Measurements from ENCODE around the gene PGF.

Gene PGF

GRCh38 chr14:74921987-74922751 lies 33.2 kb downstream of the PGF start:
- H3K4me3 ChIP-seq (ENCODE audit: low read depth in 1 of 2, low read length in 2 of 2), result peak overlapping the region; percentile 39 to 73
- H3K9me3 ChIP-seq (ENCODE audit: control insufficient read depth in 1 of 2, low read length in 2 of 2), result no peaks in the 10 kb centered on the region
- H3K27ac ChIP-seq (ENCODE audit: low read length), result no peak overlapping the region
- no peaks in the 10 kb centered on the region for H3K36me3 ChIP-seq (ENCODE audit: control insufficient read depth in 1 of 2, insufficient read depth in 2 of 2, low read length in 2 of 2)
- peaks cover 0 to 15% of the 10 kb centered on the region in 2 donors for H3K4me1 ChIP-seq (ENCODE audit: control insufficient read depth in 1 of 2, insufficient read depth in 2 of 2, low read length in 2 of 2)
- no peaks in the 10 kb centered on the region for H3K27me3 ChIP-seq (ENCODE audit: low read depth, low read length)

DNA sequence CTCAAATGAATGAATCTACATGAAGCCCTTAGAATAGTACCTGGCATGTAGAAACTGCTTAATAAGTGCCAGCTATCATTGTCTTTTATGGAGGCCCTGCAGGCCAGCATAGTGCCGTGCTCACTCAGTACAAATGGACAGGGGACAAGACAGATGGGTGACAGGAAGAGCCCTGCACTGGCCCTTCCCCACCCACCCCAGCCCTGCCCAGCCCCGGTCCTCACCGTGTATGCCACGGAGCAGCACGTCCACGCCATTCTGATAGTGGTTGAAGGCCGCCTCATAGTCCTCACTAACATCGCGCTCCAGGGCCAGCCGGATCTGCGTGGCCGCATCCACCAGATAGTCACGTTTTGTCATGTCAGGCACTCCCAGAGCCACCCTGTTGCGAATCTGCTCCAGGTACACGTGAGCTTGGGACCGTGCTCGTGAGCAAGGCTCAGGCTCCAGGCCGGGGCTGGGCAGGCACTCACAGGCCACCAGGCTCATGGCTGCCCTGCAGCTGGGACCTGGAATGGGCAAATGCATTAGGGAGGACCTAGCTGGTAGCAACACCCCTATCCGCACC lies 34.3 kb downstream of the PGF start:
- H3K4me1 ChIP-seq (ENCODE audit: control insufficient read depth in 1 of 2, insufficient read depth in 2 of 2, low read length in 2 of 2), result peaks cover 0 to 21% of the 10 kb centered on the region in 2 donors
- H3K9me3 ChIP-seq (ENCODE audit: control insufficient read depth in 1 of 2, low read length in 2 of 2), result no peaks in the 10 kb centered on the region
- H3K4me3 ChIP-seq (ENCODE audit: low read depth in 1 of 2, low read length in 2 of 2), result no peak overlapping the region
- no peak overlapping the region for H3K27ac ChIP-seq (ENCODE audit: low read length)
- no peaks in the 10 kb centered on the region for H3K27me3 ChIP-seq (ENCODE audit: low read depth, low read length)
- H3K36me3 ChIP-seq (ENCODE audit: control insufficient read depth in 1 of 2, insufficient read depth in 2 of 2, low read length in 2 of 2), result no peaks in the 10 kb centered on the region

GRCh38 chr14:74920281-74920680 lies 35.1 kb downstream of the PGF start:
- H3K4me1 ChIP-seq (ENCODE audit: control insufficient read depth in 1 of 2, insufficient read depth in 2 of 2, low read length in 2 of 2), result peaks cover 0 to 26% of the 10 kb centered on the region in 2 donors
- no peaks in the 10 kb centered on the region for H3K36me3 ChIP-seq (ENCODE audit: control insufficient read depth in 1 of 2, insufficient read depth in 2 of 2, low read length in 2 of 2)
- H3K27ac ChIP-seq (ENCODE audit: low read length), result no peak overlapping the region

DNA sequence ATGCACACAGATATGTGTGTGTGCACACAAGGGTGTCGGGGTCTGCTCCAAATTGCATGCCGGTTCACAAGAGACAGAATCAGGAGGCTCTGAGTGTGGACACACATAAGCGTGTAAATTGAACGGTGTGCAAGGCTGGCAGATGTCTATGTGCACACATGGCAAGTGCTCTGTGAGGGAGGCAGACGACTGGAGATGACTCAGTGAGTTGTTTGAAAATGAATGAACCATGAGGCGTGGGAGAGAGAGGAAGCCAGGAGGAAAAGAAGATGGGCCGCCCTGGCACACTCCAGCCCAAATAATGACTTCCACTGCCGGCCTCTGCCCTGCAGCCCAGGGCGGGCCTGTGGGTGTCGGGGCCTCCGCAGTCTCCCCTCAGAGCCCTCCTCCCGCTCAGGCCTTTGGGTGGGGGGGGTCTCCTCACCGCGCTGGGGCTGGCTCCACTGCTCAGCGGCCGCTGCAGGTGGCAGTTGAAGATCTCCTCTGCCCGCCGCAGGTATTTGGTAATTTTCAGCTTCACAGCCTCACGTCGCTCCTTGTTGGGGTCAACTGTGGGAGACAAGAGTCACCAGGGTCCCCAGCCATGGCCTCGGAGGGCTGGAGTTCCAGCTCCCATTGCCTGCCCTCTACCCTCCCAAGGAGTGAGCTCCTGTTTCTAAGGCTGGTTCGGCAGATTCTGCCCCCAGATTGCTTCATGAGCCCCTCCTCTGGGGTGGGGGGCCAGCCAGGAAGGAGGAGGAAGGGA lies 35.8 kb downstream of the PGF start:
- Histone ChIP-seq H3K36me3 (ENCODE audit: control insufficient read depth in 1 of 2, insufficient read depth in 2 of 2, low read length in 2 of 2) (no peaks in the 10 kb centered on the region), H3K4me3 (ENCODE audit: low read depth in 1 of 2, low read length in 2 of 2) (no peak overlapping the region), H3K27me3 (ENCODE audit: low read depth, low read length) (no peaks in the 10 kb centered on the region), H3K27ac (ENCODE audit: low read length) (no peak overlapping the region), H3K9me3 (ENCODE audit: control insufficient read depth in 1 of 2, low read length in 2 of 2) (no peaks in the 10 kb centered on the region), H3K4me1 (ENCODE audit: control insufficient read depth in 1 of 2, insufficient read depth in 2 of 2, low read length in 2 of 2) (peaks cover 0 to 26% of the 10 kb centered on the region in 2 donors)

More at GRCh38 chr14:74920281-74920680, 35.1 kb downstream of the PGF start:
- H3K4me3 ChIP-seq (ENCODE audit: low read depth in 1 of 2, low read length in 2 of 2), result no peak overlapping the region
- no peaks in the 10 kb centered on the region for H3K27me3 ChIP-seq (ENCODE audit: low read depth, low read length)
- H3K9me3 ChIP-seq (ENCODE audit: control insufficient read depth in 1 of 2, low read length in 2 of 2), result no peaks in the 10 kb centered on the region

DNA sequence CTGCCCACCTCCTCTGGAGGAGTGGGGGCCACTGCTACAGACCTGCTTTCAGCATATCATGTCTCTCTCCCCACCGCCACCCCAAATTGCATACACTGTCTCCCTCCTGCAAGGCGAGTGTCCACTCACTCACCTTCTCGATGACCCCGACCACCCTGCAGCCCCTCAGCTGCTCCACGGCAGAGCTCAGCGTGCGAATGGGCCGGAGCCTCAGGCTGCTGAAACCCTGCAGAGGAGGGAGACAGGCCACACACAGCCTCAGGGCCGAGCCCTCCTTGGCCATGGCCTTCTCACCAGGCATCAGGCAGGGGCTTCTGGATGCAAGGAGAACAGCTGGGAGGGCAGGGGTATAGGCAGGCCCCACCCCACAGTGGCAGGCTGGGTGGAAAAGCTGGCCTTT lies 37.0 kb downstream of the PGF start:
- Histone ChIP-seq H3K27me3 (ENCODE audit: low read depth, low read length) (no peaks in the 10 kb centered on the region), H3K27ac (ENCODE audit: low read length) (no peak overlapping the region), H3K4me3 (ENCODE audit: low read depth in 1 of 2, low read length in 2 of 2) (no peak overlapping the region), H3K4me1 (ENCODE audit: control insufficient read depth in 1 of 2, insufficient read depth in 2 of 2, low read length in 2 of 2) (peaks cover 5 to 23% of the 10 kb centered on the region in 2 donors), H3K36me3 (ENCODE audit: control insufficient read depth in 1 of 2, insufficient read depth in 2 of 2, low read length in 2 of 2) (no peaks in the 10 kb centered on the region), H3K9me3 (ENCODE audit: control insufficient read depth in 1 of 2, low read length in 2 of 2) (no peaks in the 10 kb centered on the region)

- peaks cover 5 to 22% of the 10 kb centered on the region in 2 donors for H3K4me1 ChIP-seq (ENCODE audit: control insufficient read depth in 1 of 2, insufficient read depth in 2 of 2, low read length in 2 of 2)
- no peaks in the 10 kb centered on the region for H3K9me3 ChIP-seq (ENCODE audit: control insufficient read depth in 1 of 2, low read length in 2 of 2)
- H3K4me3 ChIP-seq (ENCODE audit: low read depth in 1 of 2, low read length in 2 of 2), result no peak overlapping the region
- H3K27ac ChIP-seq (ENCODE audit: low read length), result no peak overlapping the region
- no peaks in the 10 kb centered on the region for H3K27me3 ChIP-seq (ENCODE audit: low read depth, low read length)
- H3K36me3 ChIP-seq (ENCODE audit: control insufficient read depth in 1 of 2, insufficient read depth in 2 of 2, low read length in 2 of 2), result no peaks in the 10 kb centered on the region
These were observed 37.7 kb downstream of the PGF start for GRCh38 chr14:74917646-74918081.

- Histone ChIP-seq H3K36me3 (ENCODE audit: control insufficient read depth in 1 of 2, insufficient read depth in 2 of 2, low read length in 2 of 2) (no peaks in the 10 kb centered on the region), H3K27ac (ENCODE audit: low read length) (no peak overlapping the region), H3K4me1 (ENCODE audit: control insufficient read depth in 1 of 2, insufficient read depth in 2 of 2, low read length in 2 of 2) (peaks cover 5 to 22% of the 10 kb centered on the region in 2 donors), H3K4me3 (ENCODE audit: low read depth in 1 of 2, low read length in 2 of 2) (no peak overlapping the region), H3K9me3 (ENCODE audit: control insufficient read depth in 1 of 2, low read length in 2 of 2) (no peaks in the 10 kb centered on the region), H3K27me3 (ENCODE audit: low read depth, low read length) (no peaks in the 10 kb centered on the region)
These were observed 38.2 kb downstream of the PGF start for GRCh38 chr14:74917178-74917543.

- Histone ChIP-seq H3K36me3 (ENCODE audit: control insufficient read depth in 1 of 2, insufficient read depth in 2 of 2, low read length in 2 of 2) (no peaks in the 10 kb centered on the region), H3K9me3 (ENCODE audit: control insufficient read depth in 1 of 2, low read length in 2 of 2) (no peaks in the 10 kb centered on the region), H3K27me3 (ENCODE audit: low read depth, low read length) (no peaks in the 10 kb centered on the region), H3K27ac (ENCODE audit: low read length) (no peak overlapping the region), H3K4me1 (ENCODE audit: control insufficient read depth in 1 of 2, insufficient read depth in 2 of 2, low read length in 2 of 2) (peaks cover 5 to 22% of the 10 kb centered on the region in 2 donors), H3K4me3 (ENCODE audit: low read depth in 1 of 2, low read length in 2 of 2) (no peak overlapping the region)
These were observed 39.6 kb downstream of the PGF start for GRCh38 chr14:74915826-74916225.

DNA sequence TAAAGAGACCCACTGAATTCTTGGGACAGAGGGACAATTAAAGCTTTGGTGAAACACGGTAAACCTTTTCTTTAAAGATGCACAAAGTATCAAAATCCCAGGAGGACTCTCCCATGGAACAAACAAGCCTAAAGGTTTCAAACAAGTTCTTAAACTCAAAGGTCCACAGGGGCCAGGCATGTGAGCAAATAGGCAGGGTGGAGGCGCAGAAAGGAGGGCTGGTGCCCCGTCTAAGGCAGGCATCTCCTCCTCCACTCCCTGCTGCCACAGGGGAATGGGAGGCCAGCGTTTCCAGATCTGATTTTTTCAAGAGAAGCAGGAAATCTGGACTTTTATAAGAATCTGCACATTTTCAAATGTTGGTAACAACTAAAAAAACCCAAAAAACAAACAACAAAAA lies 40.0 kb downstream of the PGF start:
- Histone ChIP-seq H3K36me3 (ENCODE audit: control insufficient read depth in 1 of 2, insufficient read depth in 2 of 2, low read length in 2 of 2) (no peaks in the 10 kb centered on the region), H3K27me3 (ENCODE audit: low read depth, low read length) (no peaks in the 10 kb centered on the region), H3K9me3 (ENCODE audit: control insufficient read depth in 1 of 2, low read length in 2 of 2) (no peaks in the 10 kb centered on the region), H3K27ac (ENCODE audit: low read length) (no peak overlapping the region), H3K4me3 (ENCODE audit: low read depth in 1 of 2, low read length in 2 of 2) (no peak overlapping the region), H3K4me1 (ENCODE audit: control insufficient read depth in 1 of 2, insufficient read depth in 2 of 2, low read length in 2 of 2) (peaks cover 5 to 22% of the 10 kb centered on the region in 2 donors)

DNA sequence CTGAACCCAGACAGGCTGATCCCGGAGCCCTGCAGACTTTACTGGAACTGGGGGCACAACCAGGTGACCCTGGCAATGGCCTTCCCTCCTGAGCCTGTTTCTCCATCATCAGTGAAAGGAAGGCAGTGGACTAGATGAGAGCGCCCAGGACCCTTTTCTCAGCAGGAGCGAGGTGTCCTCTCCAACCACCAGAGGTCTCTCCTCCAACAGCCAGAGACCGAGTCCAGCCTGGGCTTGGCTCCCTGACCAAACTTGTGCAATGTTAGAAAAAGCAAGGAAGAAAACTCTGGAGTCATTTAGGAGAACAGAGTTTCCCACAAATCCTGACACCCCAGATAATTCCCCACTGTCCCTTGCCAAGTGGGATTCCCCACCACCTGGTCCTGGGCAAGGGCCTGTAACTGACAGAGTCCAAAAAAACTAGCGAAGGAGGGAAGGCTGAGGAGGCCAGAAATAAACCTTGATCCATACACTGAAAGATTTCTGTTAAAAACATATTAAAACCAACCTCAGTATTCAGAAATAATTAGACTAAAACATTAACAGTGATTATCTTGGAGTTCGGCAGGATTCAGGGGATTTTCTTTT lies 41.3 kb downstream of the PGF start:
- Histone ChIP-seq H3K27ac (ENCODE audit: low read length) (peak overlapping the region; percentile 18), H3K4me3 (ENCODE audit: low read depth in 1 of 2, low read length in 2 of 2) (no peak overlapping the region)

GRCh38 chr14:74913393-74913910 lies 41.9 kb downstream of the PGF start:
- Histone ChIP-seq H3K4me1 (ENCODE audit: control insufficient read depth in 1 of 2, insufficient read depth in 2 of 2, low read length in 2 of 2) (peaks cover 5 to 21% of the 10 kb centered on the region in 2 donors), H3K27me3 (ENCODE audit: low read depth, low read length) (no peaks in the 10 kb centered on the region), H3K36me3 (ENCODE audit: control insufficient read depth in 1 of 2, insufficient read depth in 2 of 2, low read length in 2 of 2) (no peaks in the 10 kb centered on the region), H3K27ac (ENCODE audit: low read length) (no peak overlapping the region), H3K4me3 (ENCODE audit: low read depth in 1 of 2, low read length in 2 of 2) (no peak overlapping the region), H3K9me3 (ENCODE audit: control insufficient read depth in 1 of 2, low read length in 2 of 2) (no peaks in the 10 kb centered on the region)

More for the DNA sequence above, 41.3 kb downstream of the PGF start:
- no peaks in the 10 kb centered on the region for H3K9me3 ChIP-seq (ENCODE audit: control insufficient read depth in 1 of 2, low read length in 2 of 2)
- H3K4me1 ChIP-seq (ENCODE audit: control insufficient read depth in 1 of 2, insufficient read depth in 2 of 2, low read length in 2 of 2), result peaks cover 5 to 22% of the 10 kb centered on the region in 2 donors
- no peaks in the 10 kb centered on the region for H3K36me3 ChIP-seq (ENCODE audit: control insufficient read depth in 1 of 2, insufficient read depth in 2 of 2, low read length in 2 of 2)
- H3K27me3 ChIP-seq (ENCODE audit: low read depth, low read length), result no peaks in the 10 kb centered on the region
